ENCODE results near the gene ETV7.
"Not testable (repeated sequence)": the region's sequence is repeated elsewhere in the genome, so short reads cannot be mapped to it uniquely, and the experiment has no call there.

The ETV7 gene

GRCh38 chr6:36349240-36349639 is 38.2 kb downstream of the ETV7 start:
- no peaks in the 10 kb centered on the region for H3K9me3 ChIP-seq (ENCODE audit: control insufficient read depth in 1 of 2, low read length in 2 of 2)

GRCh38 chr6:36347621-36348020 is 39.8 kb downstream of the ETV7 start:
- H3K27me3 ChIP-seq (ENCODE audit: low read depth, low read length), result no peaks in the 10 kb centered on the region
- H3K4me3 ChIP-seq (ENCODE audit: low read depth in 1 of 2, low read length in 2 of 2), result no peak overlapping the region
- peaks cover 0 to 7% of the 10 kb centered on the region in 2 donors for H3K4me1 ChIP-seq (ENCODE audit: control insufficient read depth in 1 of 2, insufficient read depth in 2 of 2, low read length in 2 of 2)
- H3K27ac ChIP-seq (ENCODE audit: low read length), result no peak overlapping the region
- H3K9me3 ChIP-seq (ENCODE audit: control insufficient read depth in 1 of 2, low read length in 2 of 2), result no peaks in the 10 kb centered on the region
- H3K36me3 ChIP-seq (ENCODE audit: control insufficient read depth in 1 of 2, insufficient read depth in 2 of 2, low read length in 2 of 2), result no peaks in the 10 kb centered on the region

More at GRCh38 chr6:36349240-36349639, 38.2 kb downstream of the ETV7 start:
- no peaks in the 10 kb centered on the region for H3K36me3 ChIP-seq (ENCODE audit: control insufficient read depth in 1 of 2, insufficient read depth in 2 of 2, low read length in 2 of 2)
- no peak overlapping the region for H3K4me3 ChIP-seq (ENCODE audit: low read depth in 1 of 2, low read length in 2 of 2)
- H3K27ac ChIP-seq (ENCODE audit: low read length), result no peak overlapping the region
- peaks cover 0 to 7% of the 10 kb centered on the region in 2 donors for H3K4me1 ChIP-seq (ENCODE audit: control insufficient read depth in 1 of 2, insufficient read depth in 2 of 2, low read length in 2 of 2)
- H3K27me3 ChIP-seq (ENCODE audit: low read depth, low read length), result no peaks in the 10 kb centered on the region

DNA sequence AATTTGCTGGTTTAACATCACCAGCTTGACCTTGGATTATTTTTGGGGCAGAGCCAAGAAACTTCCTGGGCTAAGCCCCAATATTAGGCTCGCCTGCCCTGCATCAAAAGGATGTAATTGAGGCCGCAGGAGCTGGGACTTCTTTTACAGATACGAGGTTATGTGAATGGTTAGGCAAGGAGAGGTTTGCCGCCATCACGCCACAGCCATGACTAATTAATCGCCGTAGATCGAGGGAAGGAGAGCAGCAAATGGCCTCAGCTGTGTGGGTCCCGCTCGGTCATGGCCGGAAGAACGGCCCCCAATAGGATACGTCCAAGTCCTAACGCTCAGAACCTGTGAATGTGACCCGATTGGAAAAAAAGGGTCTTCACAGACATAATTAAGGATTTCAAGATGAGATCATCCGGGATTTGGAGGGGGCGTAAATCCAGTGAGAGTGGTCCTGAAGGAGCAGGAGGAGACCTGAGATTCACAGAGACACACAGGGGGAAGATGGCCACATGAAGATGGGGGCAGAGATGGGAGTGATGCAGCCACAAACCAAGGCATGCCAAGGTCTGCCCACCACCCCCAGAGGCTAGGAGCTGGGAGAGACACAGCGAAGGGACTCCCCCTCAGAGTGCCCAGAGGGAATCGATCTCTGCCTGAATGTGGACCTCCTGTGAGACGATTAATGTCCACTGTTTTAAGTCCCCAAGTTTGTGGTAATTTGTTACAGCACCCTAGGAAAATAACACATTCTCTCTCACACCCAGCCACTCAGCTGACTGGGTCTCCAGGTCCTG is 40.8 kb downstream of the ETV7 start:
- Histone ChIP-seq H3K4me1 (ENCODE audit: control insufficient read depth in 1 of 2, insufficient read depth in 2 of 2, low read length in 2 of 2) (peaks cover 0 to 7% of the 10 kb centered on the region in 2 donors), H3K4me3 (ENCODE audit: low read depth in 1 of 2, low read length in 2 of 2) (no peak overlapping the region), H3K27ac (ENCODE audit: low read length) (no peak overlapping the region), H3K27me3 (ENCODE audit: low read depth, low read length) (no peaks in the 10 kb centered on the region), H3K9me3 (ENCODE audit: control insufficient read depth in 1 of 2, low read length in 2 of 2) (no peaks in the 10 kb centered on the region), H3K36me3 (ENCODE audit: control insufficient read depth in 1 of 2, insufficient read depth in 2 of 2, low read length in 2 of 2) (no peaks in the 10 kb centered on the region)

DNA sequence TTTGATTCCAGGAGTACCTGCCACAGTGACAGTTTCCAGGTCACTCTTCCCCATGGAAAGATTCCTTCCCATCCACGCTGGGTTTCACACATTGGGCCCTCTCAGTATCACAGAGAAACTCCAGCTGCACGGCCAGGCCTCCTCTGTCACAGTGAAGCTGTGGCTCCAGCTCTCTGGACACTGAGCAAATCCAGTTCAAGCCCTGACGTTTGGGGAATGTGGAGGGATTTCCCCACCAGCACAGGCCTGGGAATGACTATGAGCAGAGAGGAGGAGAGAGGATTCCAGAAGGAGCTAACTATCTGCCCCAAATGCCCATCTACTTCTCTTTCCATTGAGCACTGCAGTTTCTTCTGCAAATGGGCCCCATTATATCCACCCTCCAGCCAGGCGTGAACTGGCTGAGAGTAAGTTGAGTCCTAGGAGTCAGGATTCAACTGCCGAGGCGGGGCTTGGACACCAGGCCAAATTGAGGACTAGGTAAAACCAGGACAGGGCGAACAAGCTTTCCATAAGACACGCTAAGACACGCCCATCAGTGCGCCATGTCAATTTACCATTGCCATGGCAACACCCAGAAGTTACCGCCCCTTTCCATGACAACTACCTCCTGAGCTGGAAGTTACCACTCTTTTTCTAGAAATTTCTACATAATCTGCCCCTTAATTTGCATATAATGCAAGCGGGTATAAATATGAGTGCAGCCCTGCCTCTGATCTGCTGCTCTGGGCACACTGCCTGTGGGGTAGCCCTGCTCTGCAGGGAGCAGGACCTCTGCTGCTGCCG is 41.6 kb downstream of the ETV7 start:
- Histone ChIP-seq H3K36me3 (ENCODE audit: control insufficient read depth in 1 of 2, insufficient read depth in 2 of 2, low read length in 2 of 2) (no peaks in the 10 kb centered on the region), H3K4me1 (ENCODE audit: control insufficient read depth in 1 of 2, insufficient read depth in 2 of 2, low read length in 2 of 2) (peaks cover 0 to 6% of the 10 kb centered on the region in 2 donors), H3K27me3 (ENCODE audit: low read depth, low read length) (no peaks in the 10 kb centered on the region), H3K27ac (ENCODE audit: low read length) (no peak overlapping the region), H3K9me3 (ENCODE audit: control insufficient read depth in 1 of 2, low read length in 2 of 2) (no peaks in the 10 kb centered on the region), H3K4me3 (ENCODE audit: low read depth in 1 of 2, low read length in 2 of 2) (no peak overlapping the region)

DNA sequence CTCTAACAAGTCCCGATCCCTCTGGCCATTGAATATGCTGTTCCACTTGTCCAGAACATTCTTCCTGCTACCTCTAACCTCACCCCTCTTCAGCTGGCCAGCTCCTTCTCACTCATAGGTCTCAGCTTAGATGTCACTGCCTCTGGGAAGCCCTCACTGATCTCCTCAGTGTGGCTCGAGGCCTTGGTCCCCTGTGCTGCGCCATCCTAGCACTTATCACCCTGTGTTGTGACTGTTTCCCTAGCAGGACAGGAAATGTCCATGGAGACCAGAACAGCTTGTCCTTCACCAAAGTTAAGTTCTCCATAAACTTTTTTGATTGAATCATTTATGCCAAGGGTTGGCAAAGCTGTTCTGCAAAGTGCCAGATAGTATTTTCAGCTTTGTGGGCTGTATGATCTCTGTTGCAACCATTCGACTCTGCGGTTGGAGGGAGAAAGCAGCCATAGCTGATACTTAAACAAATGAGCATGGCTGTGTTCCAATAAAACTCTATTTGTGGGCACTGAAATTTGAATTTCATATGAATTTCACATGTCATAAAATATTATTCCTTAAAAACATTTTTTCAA is 44.3 kb downstream of the ETV7 start:
- H3K27me3 ChIP-seq (ENCODE audit: low read depth, low read length), result no peaks in the 10 kb centered on the region
- H3K27ac ChIP-seq (ENCODE audit: low read length), result no peak overlapping the region
- H3K4me1 ChIP-seq (ENCODE audit: control insufficient read depth in 1 of 2, insufficient read depth in 2 of 2, low read length in 2 of 2), result peaks cover 0 to 4% of the 10 kb centered on the region in 2 donors
- no peaks in the 10 kb centered on the region for H3K9me3 ChIP-seq (ENCODE audit: control insufficient read depth in 1 of 2, low read length in 2 of 2)
- H3K4me3 ChIP-seq (ENCODE audit: low read depth in 1 of 2, low read length in 2 of 2), result no peak overlapping the region
- H3K36me3 ChIP-seq (ENCODE audit: control insufficient read depth in 1 of 2, insufficient read depth in 2 of 2, low read length in 2 of 2), result no peaks in the 10 kb centered on the region

GRCh38 chr6:36340618-36341454 is 46.6 kb downstream of the ETV7 start:
- peak overlapping the region; percentile 32 to 54 for H3K4me3 ChIP-seq (ENCODE audit: low read depth in 1 of 2, low read length in 2 of 2)

DNA sequence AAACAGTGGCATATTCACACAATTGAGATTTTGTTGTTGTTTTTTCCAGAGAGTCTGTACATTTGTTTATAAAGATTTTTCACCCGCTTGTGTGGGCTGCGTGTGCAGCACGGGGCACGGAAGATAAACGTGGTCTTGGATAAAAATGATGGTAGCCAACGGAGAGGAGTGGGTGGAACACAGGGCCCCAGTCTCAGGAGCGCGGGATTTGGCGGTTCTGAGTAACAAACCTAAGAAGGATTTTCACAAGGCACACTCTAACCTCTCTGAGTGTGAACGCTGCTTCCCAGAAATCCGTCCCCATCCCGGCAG is 47.2 kb downstream of the ETV7 start:
- H3K27me3 ChIP-seq (ENCODE audit: low read depth, low read length), result peaks cover 3% of the 10 kb centered on the region
- H3K9me3 ChIP-seq (ENCODE audit: control insufficient read depth in 1 of 2, low read length in 2 of 2), result no peaks in the 10 kb centered on the region
- H3K27ac ChIP-seq (ENCODE audit: low read length), result peak overlapping the region; percentile 80
- peaks cover 0 to 4% of the 10 kb centered on the region in 2 donors for H3K4me1 ChIP-seq (ENCODE audit: control insufficient read depth in 1 of 2, insufficient read depth in 2 of 2, low read length in 2 of 2)
- no peak overlapping the region for H3K4me3 ChIP-seq (ENCODE audit: low read depth in 1 of 2, low read length in 2 of 2)
- H3K36me3 ChIP-seq (ENCODE audit: control insufficient read depth in 1 of 2, insufficient read depth in 2 of 2, low read length in 2 of 2), result no peaks in the 10 kb centered on the region

More at GRCh38 chr6:36340618-36341454, 46.6 kb downstream of the ETV7 start:
- Histone ChIP-seq H3K9me3 (ENCODE audit: control insufficient read depth in 1 of 2, low read length in 2 of 2) (no peaks in the 10 kb centered on the region), H3K27ac (ENCODE audit: low read length) (peak overlapping the region; percentile 80), H3K36me3 (ENCODE audit: control insufficient read depth in 1 of 2, insufficient read depth in 2 of 2, low read length in 2 of 2) (no peaks in the 10 kb centered on the region), H3K4me1 (ENCODE audit: control insufficient read depth in 1 of 2, insufficient read depth in 2 of 2, low read length in 2 of 2) (peaks cover 0 to 4% of the 10 kb centered on the region in 2 donors), H3K27me3 (ENCODE audit: low read depth, low read length) (peaks cover 3% of the 10 kb centered on the region)

DNA sequence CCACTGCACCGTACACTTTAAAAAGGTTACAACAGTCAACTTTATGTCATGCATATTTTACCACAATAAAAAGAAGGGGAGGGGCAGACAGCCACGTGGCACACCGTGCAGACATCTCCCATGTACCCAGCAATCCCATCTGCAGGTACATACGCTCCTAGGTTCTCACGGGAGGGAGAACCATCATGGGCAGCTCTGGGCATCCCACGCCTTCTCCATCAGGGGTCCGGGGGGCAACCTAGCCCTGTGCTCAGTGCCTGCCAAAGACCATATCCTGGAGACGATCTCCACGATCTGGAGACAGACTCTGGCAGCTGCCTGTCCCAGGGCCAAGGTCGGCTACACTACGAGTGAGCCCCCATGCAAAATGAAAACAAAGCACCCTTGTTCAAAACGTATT is 48.3 kb downstream of the ETV7 start:
- Histone ChIP-seq H3K4me1 (ENCODE audit: control insufficient read depth in 1 of 2, insufficient read depth in 2 of 2, low read length in 2 of 2) (peaks cover 0 to 4% of the 10 kb centered on the region in 2 donors), H3K36me3 (ENCODE audit: control insufficient read depth in 1 of 2, insufficient read depth in 2 of 2, low read length in 2 of 2) (no peaks in the 10 kb centered on the region), H3K9me3 (ENCODE audit: control insufficient read depth in 1 of 2, low read length in 2 of 2) (no peaks in the 10 kb centered on the region), H3K27ac (ENCODE audit: low read length) (no peak overlapping the region), H3K4me3 (ENCODE audit: low read depth in 1 of 2, low read length in 2 of 2) (no peak overlapping the region), H3K27me3 (ENCODE audit: low read depth, low read length) (peaks cover 3% of the 10 kb centered on the region)

GRCh38 chr6:36338223-36338622 is 49.2 kb downstream of the ETV7 start:
- H3K4me1 ChIP-seq (ENCODE audit: control insufficient read depth in 1 of 2, insufficient read depth in 2 of 2, low read length in 2 of 2); H3K36me3 ChIP-seq (ENCODE audit: control insufficient read depth in 1 of 2, insufficient read depth in 2 of 2, low read length in 2 of 2); H3K27me3 ChIP-seq (ENCODE audit: low read depth, low read length); H3K27ac ChIP-seq (ENCODE audit: low read length); H3K9me3 ChIP-seq (ENCODE audit: control insufficient read depth in 1 of 2, low read length in 2 of 2); H3K4me3 ChIP-seq (ENCODE audit: low read depth in 1 of 2, low read length in 2 of 2): not testable (repeated sequence)

- Histone ChIP-seq H3K4me1 (ENCODE audit: control insufficient read depth in 1 of 2, insufficient read depth in 2 of 2, low read length in 2 of 2) (peaks cover 0 to 7% of the 10 kb centered on the region in 2 donors), H3K36me3 (ENCODE audit: control insufficient read depth in 1 of 2, insufficient read depth in 2 of 2, low read length in 2 of 2) (no peaks in the 10 kb centered on the region), H3K27me3 (ENCODE audit: low read depth, low read length) (peaks cover 3% of the 10 kb centered on the region), H3K27ac (ENCODE audit: low read length) (no peak overlapping the region), H3K4me3 (ENCODE audit: low read depth in 1 of 2, low read length in 2 of 2) (no peak overlapping the region), H3K9me3 (ENCODE audit: control insufficient read depth in 1 of 2, low read length in 2 of 2) (no peaks in the 10 kb centered on the region)
These were observed 49.7 kb downstream of the ETV7 start for GRCh38 chr6:36337814-36338213.

Data from muscle layer of duodenum (tissue), 2 donors.